HCT116 (cell line): ENCODE measurements around the gene FRMD3. TPM values are rescaled to one million over a fixed set of nuclear protein-coding genes. Genes with fewer than 3 reads are reported as not detected.

Source experiments
- ATAC-seq: fragments of 200-7000 bp; cut with Tn5 transposase; 2 replicates; pipeline ENCODE4 v1.9.1; 2020; ENCODE audit warnings: mild to moderate bottlenecking, moderate library complexity
- BruUV-seq: library from RNA; stranded (reverse); fragments of 400-500 nt; replicated peaks from 2 replicates; lab custom pipeline; 2021; lab: Mats Ljungman, UMichigan
- CTCF ChIA-PET: fragments of 300-600 bp; sonication (Branson Sonifier 250); formaldehyde crosslinking; loops from one replicate; lab custom pipeline; 2021; ENCODE audit warnings: antibody characterized with exemption; lab: Charles Lee
- POLR2A ChIA-PET: fragments of 300-600, 350-600 bp; sonication (Branson Sonifier 250); formaldehyde crosslinking; loops from one replicate; lab custom pipeline; 2021; ENCODE audit warnings: antibody characterized with exemption; lab: Charles Lee
- RAD21 ChIA-PET, 2 experiments: fragments of 300-600 bp; sonication (Branson Sonifier 250); formaldehyde crosslinking; loops; one replicate each; lab custom pipeline; 2023; ENCODE audit warnings: low total read pairs in 2 of 2; ENCODE audit not compliant: uncharacterized antibody in 2 of 2, unreplicated experiment in 2 of 2, low non-redundant PET in 1 of 2; lab: Charles Lee
- DNase-seq: peaks from one replicate; pipeline ENCODE4 v3.0.0-alpha.2; 2010; ENCODE audit warnings: low read depth, low spot score
- H2AFZ ChIP-seq: fragments of 200-600 bp; shearing (Covaris generic), sonication (generic); 2 replicates; pipeline ENCODE4 v1.6.1; 2017; ENCODE audit warnings: low read depth, mixed run types, mixed read lengths, antibody characterized with exemption, low read length; ENCODE audit not compliant: poor library complexity, severe bottlenecking
- H3K27ac ChIP-seq: 2 replicates; pipeline ENCODE4 v1.5.1; 2012; ENCODE audit warnings: low read depth, low read length
- H3K27me3 ChIP-seq: fragments of 200-600 bp; sonication (generic); 2 replicates; pipeline ENCODE4 v1.6.1; 2016; ENCODE audit warnings: mixed run types, low read length, mixed read lengths; ENCODE audit not compliant: insufficient read depth
- H3K36me3 ChIP-seq, 2 experiments: fragments of 200-500 bp in 1 of 2; fragments of 200-600 bp in 1 of 2; sonication (Bioruptor generic) in 1 of 2; sonication (generic) in 1 of 2; 2 replicates each; pipeline versions ENCODE4 v1.5.1 to v1.6.1; 2014 to 2016; ENCODE audit warnings: low read length in 2 of 2, inconsistent platforms in 1 of 2, mixed read lengths in 1 of 2, mixed run types in 1 of 2; ENCODE audit not compliant: insufficient read depth in 2 of 2, control insufficient read depth in 1 of 2
- H3K4me1 ChIP-seq, 2 experiments: fragments of 200-600 bp in 1 of 2; sonication (generic) in 1 of 2; 2 replicates each; pipeline versions ENCODE4 v1.5.1 to v1.6.1; 2012 to 2017; ENCODE audit warnings: low read length in 2 of 2, inconsistent platforms in 1 of 2, mild to moderate bottlenecking in 1 of 2, mixed read lengths in 1 of 2, mixed run types in 1 of 2, moderate library complexity in 1 of 2; ENCODE audit not compliant: insufficient read depth in 2 of 2, control insufficient read depth in 1 of 2
- H3K4me2 ChIP-seq: fragments of 200-600 bp; sonication (generic); 2 replicates; pipeline ENCODE4 v1.6.1; 2017; ENCODE audit warnings: mixed run types, low read length, mixed read lengths
- H3K4me3 ChIP-seq, 2 experiments: fragments of 200-600 bp in 1 of 2; sonication (generic) in 1 of 2; replicated peaks in 1 of 2; 2 replicates each; pipeline ENCODE4 v1.5.1; 2011 to 2016; ENCODE audit warnings: low read length in 2 of 2, control low read depth in 1 of 2, low read depth in 1 of 2, mild to moderate bottlenecking in 1 of 2, mixed read lengths in 1 of 2, mixed run types in 1 of 2
- H3K79me2 ChIP-seq: fragments of 200-600 bp; sonication (generic); 2 replicates; pipeline ENCODE4 v1.6.1; 2017; ENCODE audit warnings: mild to moderate bottlenecking, mixed run types, low read length, moderate library complexity, mixed read lengths; ENCODE audit not compliant: insufficient read depth
- H3K9ac ChIP-seq: fragments of 200-600 bp; sonication (generic); 2 replicates; pipeline ENCODE4 v1.6.1; 2016; ENCODE audit warnings: low read length, mixed read lengths
- H3K9me2 ChIP-seq: fragments of 200-600 bp; sonication (generic), shearing (Covaris generic); 2 replicates; pipeline ENCODE4 v1.6.1; 2017; ENCODE audit warnings: mixed run types, mild to moderate bottlenecking, moderate library complexity; ENCODE audit not compliant: insufficient read depth
- H3K9me3 ChIP-seq, 2 experiments: fragments of 200-500 bp in 1 of 2; fragments of 200-600 bp in 1 of 2; sonication (Bioruptor generic) in 1 of 2; sonication (generic) in 1 of 2; 2 replicates each; pipeline ENCODE4 v1.6.1; 2014 to 2017; ENCODE audit warnings: low read length in 2 of 2, mixed read lengths in 2 of 2, inconsistent platforms in 1 of 2, low read depth in 1 of 2, mild to moderate bottlenecking in 1 of 2, mixed run types in 1 of 2, moderate library complexity in 1 of 2; ENCODE audit not compliant: control insufficient read depth in 1 of 2, insufficient read depth in 1 of 2
- H4K20me1 ChIP-seq: fragments of 200-600 bp; sonication (generic), shearing (Covaris generic); 2 replicates; pipeline ENCODE4 v1.6.1; 2017; ENCODE audit warnings: mixed run types, mild to moderate bottlenecking, moderate library complexity; ENCODE audit not compliant: insufficient read depth
- CBX3 ChIP-seq: IDR thresholded peaks from 2 replicates; pipeline ENCODE4 v1.6.1; 2012; ENCODE audit warnings: low read depth
- EZH2 ChIP-seq: fragments of 200-600 bp; sonication (generic); IDR thresholded peaks from 2 replicates; pipeline ENCODE4 v1.6.1; 2017; ENCODE audit warnings: antibody characterized with exemption, mixed run types
- SIN3A ChIP-seq: IDR thresholded peaks from 2 replicates; pipeline ENCODE4 v1.6.1; 2012; ENCODE audit warnings: low read depth
- YY1 ChIP-seq: IDR thresholded peaks from 2 replicates; pipeline ENCODE4 v1.6.1; 2011; ENCODE audit warnings: low read length, low read depth, moderate library complexity, mild to moderate bottlenecking; ENCODE audit not compliant: insufficient replicate concordance; ENCODE audit errors: extremely low read depth
- intact Hi-C: fragments of 100-400 bp; cut with micrococcal nuclease; formaldehyde crosslinking; loops from 2 replicates; pipeline ENCODE4 v1.10.0; 2022
- total RNA-seq: library from RNA; stranded (reverse); gene quantifications from one replicate; pipeline ENCODE4 v1.2.1, GENCODE V29; 2021; ENCODE audit not compliant: unreplicated experiment
- TF ChIP-seq, protein P1 (sequence below): IDR thresholded peaks from 2 replicates; pipeline ENCODE4 v1.6.1; 2012; ENCODE audit warnings: low read depth

FRMD3 gene
- total RNA-seq, 1 experiment from 2014 or later: 0.89 TPM

DNA sequence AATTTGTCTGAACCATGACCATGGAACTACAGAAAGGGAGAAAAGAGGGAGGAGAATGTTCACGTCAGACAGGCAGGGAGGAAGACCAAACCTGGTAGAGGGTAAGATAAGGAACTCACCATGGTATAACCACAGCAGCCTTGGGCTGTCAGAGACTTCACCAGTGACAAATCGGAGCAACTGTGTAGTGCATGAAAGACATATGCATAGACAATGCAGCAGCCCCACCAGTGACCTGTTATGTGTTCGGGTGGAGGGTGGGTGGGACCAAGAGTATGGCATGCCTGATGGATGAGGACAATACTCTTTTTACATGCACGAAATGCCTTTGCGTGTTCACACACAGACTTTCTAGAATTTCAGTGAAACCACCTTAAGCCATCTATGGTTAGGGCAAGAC is 253.5 kb downstream of the FRMD3 start:
- TF ChIP-seq YY1: no peak
- TF ChIP-seq, all 23 proteins: peak for 0
- no peaks in the 10 kb centered on the region for H3K9me2 ChIP-seq
- peaks cover 3 to 5% of the 10 kb centered on the region in 2 experiments; a peak in 2 of 4 replicates for H3K4me1 ChIP-seq
- ChIA-PET POLR2A (no interaction called here), RAD21 (no interaction called here), CTCF (no interaction called here)
- H3K27ac ChIP-seq: no peak overlapping the region
- H4K20me1 ChIP-seq: no peaks in the 10 kb centered on the region
- ATAC-seq (no peak), DNase-seq (no peak)
- no peak overlapping the region for H3K9ac ChIP-seq
- intact Hi-C loops: no loop called here
- H3K4me3 ChIP-seq: no peak overlapping the region
- no peaks in the 10 kb centered on the region for H3K36me3 ChIP-seq
- no peaks in the 10 kb centered on the region for H3K27me3 ChIP-seq
- H3K9me3 ChIP-seq: no peaks in the 10 kb centered on the region
- no peak overlapping the region for H3K4me2 ChIP-seq
- no peaks in the 10 kb centered on the region for H3K79me2 ChIP-seq
- no TSS peak for BruUV-seq
- H2AFZ ChIP-seq: no peak overlapping the region

GRCh38 chr9:83283528-83283927 is 254.7 kb downstream of the FRMD3 start:
- RAD21 ChIA-PET: no interaction called here
- H3K9ac ChIP-seq: no peak overlapping the region
- no peak overlapping the region for H3K27ac ChIP-seq
- H3K4me1 ChIP-seq: peaks cover 3 to 5% of the 10 kb centered on the region in 2 experiments; a peak in 2 of 4 replicates
- no peak overlapping the region for H3K4me3 ChIP-seq
- no peaks in the 10 kb centered on the region for H3K79me2 ChIP-seq
- no peak overlapping the region for H3K4me2 ChIP-seq
- no peak overlapping the region for H2AFZ ChIP-seq
- TF ChIP-seq, protein P1, sequence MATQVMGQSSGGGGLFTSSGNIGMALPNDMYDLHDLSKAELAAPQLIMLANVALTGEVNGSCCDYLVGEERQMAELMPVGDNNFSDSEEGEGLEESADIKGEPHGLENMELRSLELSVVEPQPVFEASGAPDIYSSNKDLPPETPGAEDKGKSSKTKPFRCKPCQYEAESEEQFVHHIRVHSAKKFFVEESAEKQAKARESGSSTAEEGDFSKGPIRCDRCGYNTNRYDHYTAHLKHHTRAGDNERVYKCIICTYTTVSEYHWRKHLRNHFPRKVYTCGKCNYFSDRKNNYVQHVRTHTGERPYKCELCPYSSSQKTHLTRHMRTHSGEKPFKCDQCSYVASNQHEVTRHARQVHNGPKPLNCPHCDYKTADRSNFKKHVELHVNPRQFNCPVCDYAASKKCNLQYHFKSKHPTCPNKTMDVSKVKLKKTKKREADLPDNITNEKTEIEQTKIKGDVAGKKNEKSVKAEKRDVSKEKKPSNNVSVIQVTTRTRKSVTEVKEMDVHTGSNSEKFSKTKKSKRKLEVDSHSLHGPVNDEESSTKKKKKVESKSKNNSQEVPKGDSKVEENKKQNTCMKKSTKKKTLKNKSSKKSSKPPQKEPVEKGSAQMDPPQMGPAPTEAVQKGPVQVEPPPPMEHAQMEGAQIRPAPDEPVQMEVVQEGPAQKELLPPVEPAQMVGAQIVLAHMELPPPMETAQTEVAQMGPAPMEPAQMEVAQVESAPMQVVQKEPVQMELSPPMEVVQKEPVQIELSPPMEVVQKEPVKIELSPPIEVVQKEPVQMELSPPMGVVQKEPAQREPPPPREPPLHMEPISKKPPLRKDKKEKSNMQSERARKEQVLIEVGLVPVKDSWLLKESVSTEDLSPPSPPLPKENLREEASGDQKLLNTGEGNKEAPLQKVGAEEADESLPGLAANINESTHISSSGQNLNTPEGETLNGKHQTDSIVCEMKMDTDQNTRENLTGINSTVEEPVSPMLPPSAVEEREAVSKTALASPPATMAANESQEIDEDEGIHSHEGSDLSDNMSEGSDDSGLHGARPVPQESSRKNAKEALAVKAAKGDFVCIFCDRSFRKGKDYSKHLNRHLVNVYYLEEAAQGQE: no peak
- TF ChIP-seq CBX3: no peak
- TF ChIP-seq EZH2: no peak
- TF ChIP-seq SIN3A: no peak
- H3K36me3 ChIP-seq: no peaks in the 10 kb centered on the region
- BruUV-seq: no TSS peak
- DNase-seq: no peak
- no peaks in the 10 kb centered on the region for H3K27me3 ChIP-seq
- H4K20me1 ChIP-seq: no peaks in the 10 kb centered on the region
- POLR2A ChIA-PET: no interaction called here
- CTCF ChIA-PET: no interaction called here
- H3K9me2 ChIP-seq: no peaks in the 10 kb centered on the region
- intact Hi-C loops: no loop called here
- no peak for ATAC-seq
- no peaks in the 10 kb centered on the region for H3K9me3 ChIP-seq
